GM19099 (cell line): ENCODE data around the gene MYH13.

Experiments used
- POLR2A ChIP-seq: IDR thresholded peaks from 3 replicates; pipeline ENCODE4 v1.6.1; 2011; ENCODE audit warnings: low read depth; ENCODE audit not compliant: insufficient read length; ENCODE audit errors: extremely low read depth

Gene MYH13

GRCh38 chr17:10372906-10373305 is at the start of gene MYH13:
MYH13 (minus strand) TSS chr17:10373006; CDS start chr17:10364530, 8,476 bp downstream.
- TF ChIP-seq POLR2A: no peak

GRCh38 chr17:10421900-10422542 is 49.2 kb upstream of the MYH13 start, which contains the start of gene MYH8:
MYH8 (minus strand) TSS chr17:10421950; CDS start chr17:10420227, 1,723 bp downstream.
- no peak for TF ChIP-seq POLR2A

DNA sequence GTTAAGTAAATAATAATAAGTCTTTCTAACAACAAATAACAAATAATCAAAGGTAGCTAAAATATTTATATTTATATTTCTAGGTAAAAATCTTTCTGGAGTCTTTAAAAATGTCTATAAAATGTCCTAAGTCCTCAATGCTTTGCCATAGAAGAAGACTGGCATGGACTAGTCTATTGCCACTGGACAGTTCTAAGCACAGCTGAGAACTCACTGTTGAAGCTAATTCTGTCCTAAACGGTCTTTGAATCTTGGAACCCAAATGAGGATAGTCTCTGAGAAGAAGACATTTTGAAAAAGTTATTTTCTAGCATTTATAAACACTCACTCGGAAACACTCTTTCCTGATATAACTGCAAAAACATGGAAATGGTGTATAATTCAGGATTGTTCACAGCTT is 48.4 kb upstream of the MYH13 start:
- TF ChIP-seq POLR2A: no peak

DNA sequence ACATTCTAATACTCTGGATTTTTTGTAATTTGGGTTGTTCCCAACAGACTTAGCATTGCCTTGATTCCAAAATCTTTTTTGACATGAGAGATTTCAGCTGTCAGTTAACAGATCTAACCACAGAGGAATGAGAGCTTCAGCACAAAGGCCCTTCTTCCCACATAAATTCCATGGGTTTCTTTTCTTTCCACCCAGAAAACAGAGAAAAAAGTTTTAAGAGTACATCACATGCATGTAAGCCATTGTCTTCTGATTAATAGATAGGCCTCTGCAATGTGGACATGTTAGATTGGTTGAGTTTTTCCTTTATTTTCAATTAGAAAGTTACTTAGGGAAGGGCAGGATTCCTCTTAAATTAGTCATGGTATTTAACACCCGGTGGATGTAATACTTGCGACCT is 48.0 kb upstream of the MYH13 start:
- no peak for TF ChIP-seq POLR2A

DNA sequence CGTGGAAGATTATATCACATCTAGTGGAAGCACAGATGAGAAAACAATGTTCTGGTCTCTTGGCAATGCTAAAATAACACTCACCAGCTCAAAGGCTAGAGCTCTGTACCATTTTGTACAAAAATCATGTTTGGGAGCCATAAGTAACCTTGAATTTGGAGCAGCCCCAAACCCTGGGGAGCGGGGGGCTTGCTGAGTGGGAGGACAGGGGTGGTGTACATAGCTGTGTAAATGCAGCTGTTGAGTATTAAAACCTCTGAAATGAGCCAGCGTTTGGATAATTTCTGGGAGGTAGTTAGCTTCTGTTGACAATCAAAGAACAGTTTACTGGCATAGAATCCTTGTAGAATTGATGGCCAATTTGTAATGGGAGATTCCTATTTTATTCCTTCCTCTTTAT is 44.6 kb upstream of the MYH13 start:
- no peak for TF ChIP-seq POLR2A

GRCh38 chr17:10415161-10415560 is 42.4 kb upstream of the MYH13 start:
- no peak for TF ChIP-seq POLR2A

DNA sequence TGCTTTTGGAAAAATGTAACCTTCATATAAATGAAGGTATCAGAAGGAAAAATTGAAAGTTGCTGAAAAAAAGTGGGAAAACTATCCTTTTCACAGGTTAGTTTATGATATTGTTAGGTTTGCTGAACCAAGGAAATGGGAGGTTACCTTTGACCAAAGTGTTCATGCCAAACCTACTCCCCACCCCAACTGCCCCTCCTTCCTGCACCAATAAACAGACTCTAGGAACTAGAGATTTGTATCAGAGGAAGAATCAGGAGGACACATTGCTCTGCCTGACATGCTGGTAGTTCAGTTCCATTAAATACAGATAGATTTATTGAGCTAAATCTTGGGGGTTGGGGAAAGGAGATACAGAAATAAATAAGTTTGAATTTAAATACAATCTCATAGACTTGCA is 30.8 kb upstream of the MYH13 start:
- TF ChIP-seq POLR2A: no peak

- no peak for TF ChIP-seq POLR2A
These were observed 25.5 kb upstream of the MYH13 start for GRCh38 chr17:10398352-10398751.

DNA sequence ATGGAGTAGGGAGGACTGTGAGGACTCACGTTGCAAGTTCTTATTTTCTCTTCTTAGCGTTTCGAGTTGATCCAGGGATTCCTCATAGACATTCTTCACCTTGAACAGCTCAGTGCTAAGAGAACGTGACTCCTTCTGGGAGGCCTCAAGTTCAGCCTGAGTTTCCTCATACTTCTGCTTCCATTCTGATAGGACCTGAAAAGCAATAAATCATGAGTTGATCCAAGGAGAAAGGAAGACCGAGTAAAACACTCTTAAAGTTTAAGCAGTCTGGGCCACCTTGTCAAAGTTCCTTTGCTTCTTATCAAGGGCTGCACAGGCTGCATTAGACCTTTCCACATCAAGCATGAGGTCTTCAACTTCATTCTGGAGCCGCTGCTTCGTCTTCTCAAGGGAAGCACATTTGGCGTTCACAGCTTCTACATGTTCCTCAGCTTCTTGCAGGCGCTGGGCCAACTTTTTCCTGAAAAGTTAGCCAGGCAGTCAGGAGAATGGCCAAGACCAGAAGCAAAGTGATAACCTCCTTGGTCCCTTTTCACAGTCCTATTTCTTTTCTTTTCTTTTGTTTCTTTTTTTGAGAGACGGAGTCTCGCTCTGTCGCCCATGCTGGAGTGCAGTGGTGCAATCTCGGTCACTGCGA is 23.8 kb upstream of the MYH13 start:
- TF ChIP-seq POLR2A: no peak

- TF ChIP-seq POLR2A: no peak
These were observed 21.5 kb upstream of the MYH13 start for GRCh38 chr17:10394201-10394887.

GRCh38 chr17:10392880-10393279 is 20.1 kb upstream of the MYH13 start:
- TF ChIP-seq POLR2A: no peak

DNA sequence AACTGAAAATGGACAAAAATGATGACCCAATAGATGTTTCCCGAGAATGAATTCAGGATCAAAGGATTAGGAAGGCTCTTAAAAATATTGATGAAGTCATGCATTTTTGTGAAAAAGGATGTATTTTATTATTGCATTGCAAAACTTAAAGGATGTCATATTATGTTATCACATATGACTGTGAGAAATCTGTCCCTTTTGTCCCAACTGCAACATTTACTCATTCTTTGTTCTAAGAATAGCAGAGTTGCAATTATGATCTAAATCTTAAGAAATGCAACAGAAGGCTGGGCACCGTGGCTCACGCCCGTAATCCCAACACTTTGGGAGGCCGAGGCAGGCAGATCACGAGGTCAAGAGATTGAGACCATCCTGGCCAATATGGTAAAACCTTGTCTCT is 13.1 kb upstream of the MYH13 start:
- no peak for TF ChIP-seq POLR2A

GRCh38 chr17:10384175-10384574 is 11.4 kb upstream of the MYH13 start:
- no peak for TF ChIP-seq POLR2A

DNA sequence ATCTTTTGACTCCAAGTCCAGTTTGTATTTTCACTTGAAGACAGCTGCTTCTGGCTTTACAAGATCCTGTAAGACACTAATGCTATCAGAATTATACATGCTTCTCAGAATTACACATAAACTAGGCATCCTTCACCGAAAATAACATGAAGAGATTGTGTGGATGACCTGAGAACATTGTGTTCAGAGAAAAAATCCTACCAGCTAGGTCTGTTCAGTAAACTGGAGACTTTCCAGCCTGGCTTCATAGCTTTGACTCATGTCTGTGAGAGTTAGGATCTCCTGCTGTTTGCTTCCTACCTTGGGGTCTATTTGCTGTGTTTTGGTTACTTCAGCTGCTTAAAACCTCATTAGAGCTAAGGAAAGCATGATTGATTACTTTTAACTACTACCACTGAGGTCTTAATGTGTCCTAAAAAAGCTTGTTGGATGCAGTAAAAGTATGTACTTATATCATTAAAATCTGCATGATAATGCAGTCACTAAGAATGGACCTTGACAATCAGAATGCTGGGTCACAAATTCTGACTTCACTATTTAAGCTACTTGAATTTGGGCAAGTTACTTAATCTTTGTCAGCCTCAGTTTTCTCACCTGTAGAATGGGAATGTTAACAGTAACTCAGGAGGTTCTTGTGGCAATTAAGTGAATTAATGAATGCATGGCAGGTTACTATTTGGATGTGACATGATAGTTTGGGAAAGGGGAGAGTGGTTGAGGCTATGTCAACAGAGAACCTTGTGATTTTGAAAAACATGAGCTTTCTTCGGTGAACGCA is 8.0 kb upstream of the MYH13 start:
- no peak for TF ChIP-seq POLR2A

DNA sequence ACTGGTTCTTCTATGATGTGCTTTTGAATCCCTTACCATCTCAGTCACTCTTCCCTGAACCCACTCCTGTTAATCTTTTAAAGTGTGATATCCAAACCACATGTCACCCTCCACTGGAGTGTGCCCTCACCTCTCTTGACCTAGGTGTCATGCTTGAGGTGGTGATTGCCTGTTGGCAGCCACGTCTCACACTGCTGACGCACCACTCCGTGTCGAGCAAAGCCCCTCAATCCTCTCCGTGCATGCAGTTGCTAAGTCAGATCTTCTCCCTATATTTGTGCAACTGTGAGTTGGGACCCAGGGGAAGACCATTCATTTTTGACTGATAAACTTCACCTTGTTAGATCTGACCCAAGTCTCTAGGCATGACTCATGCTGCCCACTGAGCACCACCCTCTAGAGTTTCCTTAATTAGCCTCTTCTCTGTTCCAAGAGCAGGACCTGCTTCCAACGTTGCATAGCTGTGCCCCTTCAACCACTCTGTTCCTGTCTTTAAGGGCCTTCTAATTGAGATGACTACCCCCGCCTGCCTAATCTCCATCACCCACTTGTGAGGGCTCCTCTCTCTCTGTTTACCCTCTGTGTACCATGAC is 2.7 kb downstream of the MYH13 start:
- TF ChIP-seq POLR2A: no peak

DNA sequence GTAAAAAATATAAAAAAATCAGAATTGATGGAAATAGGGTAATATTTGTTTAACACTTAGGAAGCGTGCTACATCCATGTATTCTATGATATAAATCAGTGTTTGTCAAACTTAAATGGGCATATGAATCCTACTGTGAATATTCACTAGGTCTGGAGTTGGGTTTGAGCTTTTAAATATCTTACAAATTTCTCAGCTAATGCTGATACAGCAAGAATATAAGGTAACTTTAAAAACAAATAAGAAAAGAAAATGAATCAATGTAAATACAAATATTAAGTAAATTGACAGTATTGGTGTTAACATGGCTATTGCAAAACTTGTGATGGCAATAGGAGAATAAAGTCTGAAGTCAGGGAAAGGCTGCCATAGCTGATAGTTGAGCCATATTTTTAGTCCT is 3.6 kb downstream of the MYH13 start:
- TF ChIP-seq POLR2A: no peak

GRCh38 chr17:10368561-10368960 is 4.2 kb downstream of the MYH13 start:
- TF ChIP-seq POLR2A: no peak
